ENCODE data around the gene ORAI1. TPM values are rescaled to one million over a fixed set of nuclear protein-coding genes. Genes with fewer than 3 reads are reported as not detected.
"Not testable (repeated sequence)": the region's sequence is repeated elsewhere in the genome, so short reads cannot be mapped to it uniquely, and the experiment has no call there.

Gene ORAI1
- total RNA-seq, 1 donor from 2014 or later = 5.6 TPM

DNA sequence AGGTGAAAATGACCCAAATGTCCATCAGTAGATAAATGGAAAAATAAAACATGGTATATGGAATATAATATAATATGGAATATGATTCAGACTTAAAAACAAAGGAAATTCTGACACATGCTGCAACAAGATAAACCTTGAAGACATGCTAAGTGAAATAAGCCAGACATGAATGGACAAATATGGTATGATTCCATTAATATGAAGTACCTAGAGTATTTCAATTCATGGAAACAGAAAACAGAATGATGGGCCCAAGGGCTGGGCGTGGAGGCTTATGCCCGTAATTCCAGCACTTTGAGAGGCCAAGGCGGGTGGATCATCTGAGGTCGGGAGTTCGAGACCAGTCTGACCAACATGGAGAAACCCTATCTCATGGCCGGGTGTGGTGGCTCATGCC lies 22.7 kb upstream of the ORAI1 start:
- DNase-seq = no peak

DNA sequence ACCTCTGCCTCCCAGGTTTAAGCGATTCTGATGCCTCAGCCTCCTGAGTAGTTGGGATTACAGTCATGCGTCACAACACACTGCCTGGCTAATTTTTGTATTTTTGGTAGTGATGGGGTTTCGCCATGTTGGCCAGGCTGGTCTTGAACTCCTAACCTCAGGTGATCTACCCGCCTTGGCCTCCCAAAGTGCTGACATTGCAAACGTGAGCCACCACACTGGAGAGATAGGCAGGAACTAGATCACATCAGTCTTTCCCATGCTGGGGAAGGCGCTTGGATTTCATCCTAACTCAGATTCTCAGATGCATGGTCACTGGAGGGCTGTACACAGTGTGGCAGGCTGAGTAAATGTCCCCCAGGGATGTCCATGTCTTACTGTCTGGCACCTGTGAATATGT lies 18.0 kb upstream of the ORAI1 start:
- no peak for DNase-seq

GRCh38 chr12:121610239-121611149 lies 15.8 kb upstream of the ORAI1 start:
- DNase-seq = no peak

GRCh38 chr12:121611306-121611705 lies 15.0 kb upstream of the ORAI1 start:
- DNase-seq = no peak

DNA sequence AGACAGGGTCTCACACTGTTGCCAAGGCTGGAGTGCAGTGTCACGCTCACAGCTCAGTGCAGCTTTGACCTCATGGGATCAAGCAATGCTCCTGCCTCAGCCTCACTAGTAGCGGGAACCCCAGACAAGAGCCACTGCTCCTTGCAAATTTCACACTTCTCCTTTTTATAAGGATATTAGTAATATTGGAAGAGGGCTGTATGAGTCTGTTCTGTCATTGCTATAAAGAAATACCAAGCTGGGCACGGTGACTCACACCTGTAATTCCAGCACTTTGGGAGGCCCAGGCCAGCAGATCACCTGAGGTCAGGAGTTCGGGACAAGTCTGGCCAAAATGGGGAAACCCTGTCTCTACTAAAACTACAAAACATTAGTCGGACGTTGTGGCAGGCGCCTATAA lies 12.9 kb upstream of the ORAI1 start:
- DNase-seq = no peak

GRCh38 chr12:121614872-121615467 lies 11.4 kb upstream of the ORAI1 start:
- DNase-seq = no peak

DNA sequence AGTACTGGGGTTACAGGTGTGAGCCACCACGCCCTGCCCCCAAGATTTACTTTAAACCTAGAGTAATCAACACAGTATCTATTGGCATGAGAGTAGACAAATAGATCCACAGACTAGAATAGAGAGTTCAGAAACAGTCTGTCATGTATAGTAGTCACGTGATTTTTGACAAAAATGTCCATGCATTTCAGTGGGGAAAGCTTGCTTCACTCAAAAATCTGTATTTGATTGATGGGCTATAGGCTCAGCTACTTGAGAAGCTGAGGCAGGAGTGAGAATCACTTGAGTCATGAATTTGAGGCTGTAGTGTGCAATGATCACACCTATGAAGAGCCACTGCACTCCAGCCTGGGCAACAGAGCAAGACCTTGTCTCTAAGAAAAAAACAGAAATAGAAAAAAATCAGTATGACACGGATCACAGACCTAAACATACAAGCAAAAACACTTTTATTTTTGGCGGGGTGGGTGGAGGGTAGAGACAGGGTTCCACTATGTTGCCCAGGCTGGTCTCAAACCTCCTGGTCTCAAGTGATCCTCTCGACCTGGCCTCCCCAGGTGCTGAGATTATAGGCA lies 7.6 kb upstream of the ORAI1 start:
- no peak for DNase-seq

- no peak for DNase-seq
These were observed 5.9 kb upstream of the ORAI1 start for GRCh38 chr12:121620333-121620891.

DNA sequence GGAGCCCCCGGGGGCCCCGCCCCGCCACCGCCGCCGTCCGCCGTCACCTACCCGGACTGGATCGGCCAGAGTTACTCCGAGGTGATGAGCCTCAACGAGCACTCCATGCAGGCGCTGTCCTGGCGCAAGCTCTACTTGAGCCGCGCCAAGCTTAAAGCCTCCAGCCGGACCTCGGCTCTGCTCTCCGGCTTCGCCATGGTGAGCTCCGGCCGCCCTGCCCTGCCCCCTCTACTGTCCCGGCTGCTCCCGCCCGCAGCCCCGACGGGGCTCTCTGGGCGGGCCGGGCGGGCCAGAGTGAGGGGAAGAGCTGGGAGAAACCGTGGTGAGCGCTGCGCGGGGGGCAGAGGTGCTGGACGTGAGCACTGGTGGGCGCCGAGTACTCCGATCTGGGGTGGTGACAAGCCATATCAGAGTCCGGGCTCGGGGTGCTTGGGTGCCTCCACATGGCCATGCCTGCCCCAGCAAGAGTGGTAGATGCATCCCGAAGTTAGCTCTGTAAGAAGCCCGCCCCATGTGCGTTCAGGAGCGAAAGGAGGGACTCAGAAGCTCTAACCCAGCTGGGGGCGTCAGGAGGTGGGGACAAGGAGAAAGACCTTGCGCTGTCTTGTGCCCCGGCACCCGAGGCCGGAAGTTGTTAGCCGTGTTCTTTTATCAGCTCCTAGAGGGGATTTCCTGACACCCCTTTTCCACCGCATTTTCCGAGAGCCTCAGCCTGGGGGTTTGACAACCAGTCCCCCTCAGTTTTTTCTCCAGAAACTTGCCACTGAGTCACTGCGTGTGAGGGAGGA lies 717 bp downstream of the ORAI1 start:
- DNase-seq = peak; percentile 36

DNA sequence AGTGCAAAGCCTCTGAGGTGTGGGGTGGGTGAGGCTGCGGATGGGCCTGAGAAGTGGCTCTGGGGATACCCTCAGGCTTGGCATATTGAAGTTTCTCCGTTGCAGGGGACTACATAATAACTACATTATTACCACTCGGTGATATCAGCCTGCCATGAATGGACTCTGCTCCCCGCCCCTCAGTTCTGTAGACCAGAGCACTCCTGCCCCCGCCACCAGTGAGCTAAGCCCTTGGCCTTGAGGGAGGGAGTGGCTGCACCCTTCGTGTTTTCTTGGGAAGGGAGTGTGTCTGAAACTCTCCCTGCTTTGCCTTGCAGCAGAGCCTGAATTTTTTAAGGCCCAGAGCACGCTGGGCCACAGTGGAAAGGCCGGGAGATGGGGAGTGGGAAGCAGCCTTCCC lies 1.7 kb downstream of the ORAI1 start:
- DNase-seq = no peak

DNA sequence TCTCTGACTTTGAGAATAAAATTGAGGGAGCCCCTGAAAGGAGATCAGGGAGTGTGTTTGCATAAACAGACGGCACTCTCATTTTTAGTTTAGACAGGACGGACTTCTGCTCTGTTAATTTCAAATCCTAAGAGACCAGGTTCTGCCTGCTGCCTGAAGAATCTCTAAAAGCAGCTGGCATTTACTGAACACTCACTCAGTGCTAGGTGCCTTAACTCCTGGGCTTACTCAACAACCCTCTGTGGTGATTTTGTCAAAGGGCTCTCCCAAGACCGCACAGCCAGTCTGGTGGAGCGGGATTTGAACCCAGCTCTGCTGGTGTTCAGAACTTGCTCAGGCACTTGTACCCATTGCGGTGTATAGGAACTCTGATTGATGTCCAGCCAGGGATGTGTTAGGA lies 2.2 kb downstream of the ORAI1 start:
- DNase-seq = no peak

GRCh38 chr12:121630791-121631355 lies 4.5 kb downstream of the ORAI1 start:
- no peak for DNase-seq

- no peak for DNase-seq
These were observed 6.0 kb downstream of the ORAI1 start for GRCh38 chr12:121632069-121632970.

DNA sequence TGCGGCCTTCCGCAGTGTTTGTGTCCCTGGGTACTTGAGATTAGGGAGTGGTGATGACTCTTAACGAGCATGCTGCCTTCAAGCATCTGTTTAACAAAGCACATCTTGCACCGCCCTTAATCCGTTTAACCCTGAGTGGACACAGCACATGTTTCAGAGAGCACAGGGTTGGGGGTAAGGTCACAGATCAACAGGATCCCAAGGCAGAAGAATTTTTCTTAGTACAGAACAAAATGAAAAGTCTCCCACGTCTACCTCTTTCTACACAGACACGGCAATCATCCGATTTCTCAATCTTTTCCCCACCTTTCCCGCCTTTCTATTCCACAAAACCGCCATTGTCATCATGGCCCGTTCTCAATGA lies 7.5 kb downstream of the ORAI1 start:
- not testable (repeated sequence) for DNase-seq

GRCh38 chr12:121634836-121635235 lies 8.5 kb downstream of the ORAI1 start:
- DNase-seq = no peak

- DNase-seq = no peak
These were observed 11.0 kb downstream of the ORAI1 start for GRCh38 chr12:121637231-121637914.

- DNase-seq = no peak
These were observed 12.2 kb downstream of the ORAI1 start for GRCh38 chr12:121638298-121639202.

GRCh38 chr12:121641343-121641630 lies 15.0 kb downstream of the ORAI1 start:
- no peak for DNase-seq

- DNase-seq = no peak
These were observed 22.2 kb downstream of the ORAI1 start for GRCh38 chr12:121648458-121649028.
